MM.1S (cell line): Measurements from ENCODE around the gene FOXL3.

Experiments
- EZH2 ChIP-seq: fragments of 300-600 bp; sonication (generic); optimal IDR thresholded peaks from 2 replicates; pipeline ENCODE3; 2017; ENCODE audit warnings: low read depth, mild to moderate bottlenecking, antibody characterized with exemption, low read length, mixed read lengths
- TF ChIP-seq, protein P1 (sequence below): fragments of 300-600 bp; sonication (generic); IDR thresholded peaks from 2 replicates; pipeline ENCODE4 v1.5.1; 2016; ENCODE audit warnings: antibody characterized with exemption, low read length, mixed read lengths

DNA sequence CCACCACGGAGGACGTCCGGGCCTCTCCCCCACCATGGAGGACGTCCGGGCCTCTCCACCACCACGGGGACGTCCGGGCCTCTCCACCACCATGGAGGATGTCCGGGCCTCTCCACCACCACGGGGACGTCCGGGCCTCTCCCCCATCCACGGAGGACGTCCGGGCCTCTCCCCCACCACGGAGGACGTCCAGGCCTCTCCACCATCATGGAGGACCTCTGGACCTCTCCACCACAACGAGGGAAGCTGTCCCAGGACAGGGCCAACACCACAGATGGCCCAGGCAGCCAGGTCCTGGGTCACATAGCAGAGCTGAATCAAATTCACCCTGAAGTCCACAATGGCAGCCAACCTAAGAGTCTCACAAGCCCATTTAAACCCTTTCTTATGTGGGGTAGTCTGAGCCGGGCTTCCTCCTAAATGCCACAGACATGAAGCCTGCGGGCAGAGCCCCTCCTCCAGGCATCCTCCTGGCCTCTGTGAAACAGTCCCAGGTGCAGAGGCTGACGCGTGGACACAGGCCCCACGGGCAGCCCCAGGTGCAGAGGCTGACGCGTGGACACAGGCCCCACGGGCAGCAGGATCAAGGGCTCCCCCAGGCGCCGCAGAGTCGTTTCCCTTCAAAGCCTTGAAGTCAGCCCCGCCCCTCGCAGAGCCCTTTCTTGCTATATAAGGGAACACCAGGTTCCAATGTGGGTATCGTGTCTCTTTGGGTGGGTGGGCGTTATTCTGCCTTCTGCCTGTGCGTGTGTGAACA lies 47.0 kb downstream of the FOXL3 start:
- TF ChIP-seq, protein P1, sequence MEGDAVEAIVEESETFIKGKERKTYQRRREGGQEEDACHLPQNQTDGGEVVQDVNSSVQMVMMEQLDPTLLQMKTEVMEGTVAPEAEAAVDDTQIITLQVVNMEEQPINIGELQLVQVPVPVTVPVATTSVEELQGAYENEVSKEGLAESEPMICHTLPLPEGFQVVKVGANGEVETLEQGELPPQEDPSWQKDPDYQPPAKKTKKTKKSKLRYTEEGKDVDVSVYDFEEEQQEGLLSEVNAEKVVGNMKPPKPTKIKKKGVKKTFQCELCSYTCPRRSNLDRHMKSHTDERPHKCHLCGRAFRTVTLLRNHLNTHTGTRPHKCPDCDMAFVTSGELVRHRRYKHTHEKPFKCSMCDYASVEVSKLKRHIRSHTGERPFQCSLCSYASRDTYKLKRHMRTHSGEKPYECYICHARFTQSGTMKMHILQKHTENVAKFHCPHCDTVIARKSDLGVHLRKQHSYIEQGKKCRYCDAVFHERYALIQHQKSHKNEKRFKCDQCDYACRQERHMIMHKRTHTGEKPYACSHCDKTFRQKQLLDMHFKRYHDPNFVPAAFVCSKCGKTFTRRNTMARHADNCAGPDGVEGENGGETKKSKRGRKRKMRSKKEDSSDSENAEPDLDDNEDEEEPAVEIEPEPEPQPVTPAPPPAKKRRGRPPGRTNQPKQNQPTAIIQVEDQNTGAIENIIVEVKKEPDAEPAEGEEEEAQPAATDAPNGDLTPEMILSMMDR = no peak
- no peak for TF ChIP-seq EZH2
